ENCODE results near the gene PDLIM1.

DNA sequence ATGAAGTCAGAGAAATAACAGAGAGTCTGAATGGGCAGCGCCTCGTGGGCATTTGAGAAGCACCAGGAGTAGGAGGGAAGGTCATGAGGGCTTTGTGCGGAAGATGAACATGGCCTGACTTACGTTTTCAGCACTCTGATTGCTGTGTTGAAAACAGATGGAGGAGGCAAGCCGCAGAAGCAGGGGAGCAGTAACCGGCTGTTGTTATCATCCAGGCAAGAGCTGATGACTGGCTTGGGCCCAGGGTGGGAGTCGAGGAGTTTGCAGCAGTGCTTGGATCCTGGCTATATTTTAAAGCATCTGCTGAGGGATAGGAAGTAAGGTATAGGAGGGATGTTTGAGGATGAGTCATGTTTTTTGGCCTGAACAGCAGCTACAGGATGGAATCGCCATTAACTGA lies 12.7 kb upstream of the PDLIM1 start:
- TF ChIP-seq, protein P1, sequence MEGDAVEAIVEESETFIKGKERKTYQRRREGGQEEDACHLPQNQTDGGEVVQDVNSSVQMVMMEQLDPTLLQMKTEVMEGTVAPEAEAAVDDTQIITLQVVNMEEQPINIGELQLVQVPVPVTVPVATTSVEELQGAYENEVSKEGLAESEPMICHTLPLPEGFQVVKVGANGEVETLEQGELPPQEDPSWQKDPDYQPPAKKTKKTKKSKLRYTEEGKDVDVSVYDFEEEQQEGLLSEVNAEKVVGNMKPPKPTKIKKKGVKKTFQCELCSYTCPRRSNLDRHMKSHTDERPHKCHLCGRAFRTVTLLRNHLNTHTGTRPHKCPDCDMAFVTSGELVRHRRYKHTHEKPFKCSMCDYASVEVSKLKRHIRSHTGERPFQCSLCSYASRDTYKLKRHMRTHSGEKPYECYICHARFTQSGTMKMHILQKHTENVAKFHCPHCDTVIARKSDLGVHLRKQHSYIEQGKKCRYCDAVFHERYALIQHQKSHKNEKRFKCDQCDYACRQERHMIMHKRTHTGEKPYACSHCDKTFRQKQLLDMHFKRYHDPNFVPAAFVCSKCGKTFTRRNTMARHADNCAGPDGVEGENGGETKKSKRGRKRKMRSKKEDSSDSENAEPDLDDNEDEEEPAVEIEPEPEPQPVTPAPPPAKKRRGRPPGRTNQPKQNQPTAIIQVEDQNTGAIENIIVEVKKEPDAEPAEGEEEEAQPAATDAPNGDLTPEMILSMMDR (IDR thresholded peaks at IDR 0.05 in 8 of 11, conservative IDR thresholded peaks at IDR 0.05 in 3 of 11): no peak
- TF ChIP-seq POLR2A (IDR thresholded peaks at IDR 0.05): no peak
